Measurements from ENCODE around the gene TRIM26. TPM values are rescaled to one million over a fixed set of nuclear protein-coding genes. Genes with fewer than 3 reads are reported as not detected.

The TRIM26 gene
- total and polyA plus RNA-seq, 2 of the 13 experiments (the other 11 are each of a cell fraction or from before 2014, with no cell fraction given): 27.1 to 38.7 TPM

- TF ChIP-seq CSRNP1 (CRISPR knock-in tag; IDR thresholded peaks at IDR 0.05) (peak; percentile 95), MXD1 (CRISPR knock-in tag; IDR thresholded peaks at IDR 0.05) (peak; percentile 85; the same call in 1 of the 2 replicates), TFE3 (CRISPR knock-in tag; IDR thresholded peaks at IDR 0.05) (no peak; the same call in none of the 2 replicates), SMARCE1 (IDR thresholded peaks at IDR 0.05; ENCODE audit: borderline replicate concordance) (no peak), NFYC (CRISPR knock-in tag; IDR thresholded peaks at IDR 0.05) (peak; percentile 92), CHD4 (IDR thresholded peaks at IDR 0.05; ENCODE audit: borderline replicate concordance, low read length) (no peak), ATM (IDR thresholded peaks at IDR 0.05; ENCODE audit: borderline replicate concordance) (no peak), JARID2 (CRISPR knock-in tag; IDR thresholded peaks at IDR 0.05; ENCODE audit: insufficient replicate concordance) (no peak), FOXJ3 (CRISPR knock-in tag; IDR thresholded peaks at IDR 0.05; ENCODE audit: borderline replicate concordance) (no peak), ZNF850 (CRISPR knock-in tag; conservative IDR thresholded peaks at IDR 0.05) (peak; percentile 60; the same call in 1 of the 2 replicates), FOXP1 (IDR thresholded peaks at IDR 0.05) (no peak), FOXP1 (CRISPR knock-in tag; IDR thresholded peaks at IDR 0.05) (no peak), BRF2 (CRISPR knock-in tag; IDR thresholded peaks at IDR 0.05) (peak; percentile 84; the same call in 1 of the 2 replicates), ZNF44 (CRISPR knock-in tag; IDR thresholded peaks at IDR 0.05) (no peak), HNF4A (CRISPR knock-in tag; IDR thresholded peaks at IDR 0.05) (peak; percentile 29), MED13 (CRISPR knock-in tag; IDR thresholded peaks at IDR 0.05) (0 out of 2 replicates have a peak, but pooled peaks have one; percentile 40), RFX1 (IDR thresholded peaks at IDR 0.05) (no peak), CBX5 (CRISPR knock-in tag; IDR thresholded peaks at IDR 0.05; ENCODE audit: borderline replicate concordance) (no peak), FLYWCH1 (CRISPR knock-in tag; IDR thresholded peaks at IDR 0.05) (no peak), IRF2 (CRISPR knock-in tag; IDR thresholded peaks at IDR 0.05) (peak; percentile 88), ZFP36L1 (CRISPR knock-in tag; IDR thresholded peaks at IDR 0.05) (no peak), ZNF225 (CRISPR knock-in tag; IDR thresholded peaks at IDR 0.05) (peak; percentile 23; the same call in 1 of the 2 replicates), HOXD1 (CRISPR knock-in tag; IDR thresholded peaks at IDR 0.05) (no peak), ARNTL (CRISPR knock-in tag; IDR thresholded peaks at IDR 0.05) (peak; percentile 81), ZNF414 (CRISPR knock-in tag; IDR thresholded peaks at IDR 0.05) (peak; percentile 42; the same call in 1 of the 2 replicates), NR2F2 (IDR thresholded peaks at IDR 0.05; ENCODE audit: borderline replicate concordance, low read depth) (no peak; the same call in 1 of the 2 replicates)
Measured at GRCh38 chr6:30212865-30213666, at the start of gene TRIM26 (continued).
